ENCODE data around the gene CXCR3.
A peak's percentile ranks its signal among the peaks of the same experiment; 100 is the strongest.
"Not testable (repeated sequence)": the region's sequence is repeated elsewhere in the genome, so short reads cannot be mapped to it uniquely, and the experiment has no call there.

CXCR3 gene

DNA sequence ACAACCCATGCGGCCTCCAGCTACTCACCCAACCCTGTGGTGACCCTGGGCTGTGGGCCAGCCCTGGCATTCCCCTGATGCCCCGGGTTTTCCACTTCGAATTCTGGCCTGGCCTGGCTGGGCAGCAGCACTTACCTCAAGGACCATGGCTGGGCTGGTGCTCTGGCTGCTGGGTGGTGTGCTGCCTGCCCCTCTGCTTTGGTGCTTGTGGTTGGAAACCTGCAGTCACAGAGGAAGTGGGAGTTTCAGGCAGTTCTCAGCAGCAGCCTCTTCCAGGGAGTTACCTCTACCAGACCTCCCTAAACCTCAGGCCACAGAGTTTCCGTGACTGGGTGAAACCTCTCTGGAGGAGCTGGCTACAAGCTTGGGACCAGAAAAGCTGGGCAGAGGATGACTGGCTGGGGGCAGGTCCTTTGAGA is at the start of gene CXCR3:
Gene CXCR3, minus strand, starts transcription at position 209 of the 419 bp plus-strand sequence. Its CDS starts 62 bp downstream, at position 147.
- DNase-seq = no peak

DNA sequence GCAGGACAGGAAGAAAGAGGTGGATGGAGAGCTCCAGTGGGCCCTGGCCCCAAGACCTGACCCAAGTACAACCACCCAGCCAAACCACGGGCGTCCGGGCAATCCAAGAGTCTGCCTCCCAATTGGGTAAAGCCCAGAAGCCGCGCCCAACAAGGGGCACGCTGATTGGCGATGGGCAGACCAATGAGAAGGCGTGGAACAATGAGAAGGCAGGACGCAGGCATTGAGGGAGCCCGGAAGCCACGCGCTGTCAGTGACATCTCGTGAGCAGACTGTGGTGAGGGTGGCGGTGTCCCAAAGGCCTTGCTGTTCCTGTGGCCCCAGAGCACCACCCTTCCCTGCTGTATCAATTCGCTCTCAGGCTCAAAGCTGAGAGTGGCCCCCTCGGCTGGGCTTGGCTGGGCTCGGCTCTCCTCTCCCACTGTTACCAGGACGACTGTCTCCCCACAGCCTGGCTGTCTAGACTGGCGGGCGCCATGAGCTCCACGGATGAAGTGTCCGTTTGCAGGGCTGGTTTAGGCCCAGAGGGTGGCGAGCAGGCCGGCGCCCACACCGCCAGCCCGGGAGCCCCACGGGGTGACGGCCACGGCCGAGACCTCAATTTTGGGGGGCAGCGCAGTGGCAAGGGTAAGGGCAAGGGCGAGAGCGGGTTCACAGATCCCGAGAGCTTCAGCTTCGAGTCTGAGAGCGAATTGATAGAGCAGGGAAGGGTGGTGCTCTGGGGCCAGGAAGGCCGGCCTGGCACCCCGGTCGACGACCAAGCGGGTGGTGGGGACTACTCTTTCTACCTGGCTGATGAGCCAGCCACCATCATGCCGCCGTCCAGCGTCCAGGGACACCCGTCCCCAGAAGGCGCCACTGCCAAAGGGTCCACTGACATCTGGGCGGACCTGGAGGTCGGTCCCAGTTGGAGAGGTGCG is 49.3 kb upstream of the CXCR3 start, which contains the start of gene LOC101059915:
Gene LOC101059915, plus strand, starts transcription at position 219 of the 920 bp plus-strand sequence.
- DNase-seq = no peak

DNA sequence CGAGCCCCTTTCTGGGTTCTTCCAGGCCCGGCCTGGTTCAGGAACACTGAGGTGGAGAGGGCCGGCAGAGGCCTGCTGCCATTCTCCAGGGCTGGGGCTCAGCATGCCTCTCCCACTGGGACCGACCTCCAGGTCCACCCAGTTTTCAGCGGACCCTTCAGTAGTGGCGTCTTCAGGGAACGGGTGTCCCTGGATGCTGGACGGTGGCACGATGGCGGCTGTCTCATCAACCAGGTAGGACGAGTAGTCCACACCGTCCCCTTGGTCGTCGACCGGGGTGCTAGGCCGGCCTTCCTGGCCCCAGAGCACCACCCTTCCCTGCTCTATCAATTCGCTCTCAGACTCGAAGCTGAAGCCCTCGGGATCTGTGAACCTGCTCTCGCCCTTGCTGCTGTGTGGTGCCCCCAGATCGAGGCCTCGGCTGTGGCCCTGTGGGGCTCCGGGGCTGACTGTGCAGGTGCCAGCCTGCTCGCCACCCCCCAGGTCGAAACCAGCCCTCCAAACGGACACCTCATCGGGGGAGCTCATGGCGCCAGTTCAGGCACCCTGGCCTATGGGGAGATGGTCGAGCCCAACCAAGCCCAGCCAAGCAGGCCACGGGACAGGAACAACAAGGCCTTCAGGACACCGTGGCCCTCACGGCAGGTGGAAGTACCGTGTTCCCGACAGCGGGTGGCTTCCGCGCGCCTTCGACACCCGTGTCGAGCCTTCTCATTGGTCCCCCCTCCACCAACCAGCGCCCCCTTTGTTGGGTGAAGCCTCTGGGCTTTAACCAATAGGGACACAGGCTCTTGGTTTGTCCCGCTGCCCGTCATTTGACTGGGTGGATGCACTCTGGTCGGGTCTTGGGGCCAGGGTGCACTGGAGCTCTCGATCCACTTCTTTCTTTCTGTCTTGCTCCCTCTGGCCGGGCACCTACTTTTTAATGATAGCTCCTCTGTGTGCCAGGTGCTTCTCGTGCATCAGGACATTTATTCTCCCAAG is 48.2 kb upstream of the CXCR3 start:
- no peak for DNase-seq

DNA sequence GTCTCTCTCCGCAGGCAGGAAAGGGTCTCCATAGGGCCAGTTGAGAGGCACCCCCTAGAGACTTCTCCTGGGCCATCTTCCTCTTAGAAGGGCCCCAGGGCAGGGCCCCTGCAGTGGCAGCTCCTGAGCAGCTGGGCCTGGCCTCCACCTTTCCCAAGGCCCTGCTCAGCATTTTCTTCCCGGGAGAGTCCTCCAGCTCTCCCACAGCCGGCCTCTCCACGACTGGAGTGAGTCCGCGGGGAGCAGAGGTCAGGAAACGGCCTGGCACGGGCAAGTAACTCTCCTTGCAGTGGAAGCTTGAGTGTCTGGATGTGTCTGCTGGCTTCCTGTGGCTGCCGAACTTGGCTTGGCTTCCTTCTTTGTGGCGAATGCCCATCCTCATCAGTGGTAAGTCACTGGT is 47.4 kb upstream of the CXCR3 start:
- DNase-seq = no peak

DNA sequence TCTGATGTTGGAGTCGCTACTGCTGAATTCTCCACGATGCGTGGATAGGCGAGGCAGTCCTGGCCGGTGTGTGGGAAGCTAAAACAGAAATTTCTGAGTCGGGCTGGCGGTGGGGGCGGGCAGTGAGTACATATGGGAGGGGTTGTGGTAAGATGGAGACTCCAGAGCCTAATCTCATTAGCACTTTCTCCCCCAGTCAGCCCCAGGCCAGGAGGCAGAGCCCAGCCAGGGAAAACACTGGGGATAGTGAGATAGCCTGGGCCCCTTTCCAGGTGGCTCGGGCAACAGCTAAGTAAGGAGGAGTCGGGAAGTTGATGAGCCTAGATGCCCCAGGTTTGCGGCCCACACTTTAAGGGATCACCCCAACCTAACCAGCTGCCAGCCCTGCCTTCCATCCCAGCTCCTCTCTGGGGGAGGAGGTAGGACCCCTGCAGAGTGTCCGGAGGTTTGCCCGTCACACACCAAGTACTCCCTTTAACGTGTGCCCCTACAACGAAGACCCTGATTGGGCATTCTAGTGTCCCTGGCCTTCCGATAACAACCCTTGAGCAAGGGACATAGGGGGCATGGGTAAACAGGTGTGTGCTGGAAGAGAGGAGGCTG is 46.7 kb upstream of the CXCR3 start:
- no peak for DNase-seq

DNA sequence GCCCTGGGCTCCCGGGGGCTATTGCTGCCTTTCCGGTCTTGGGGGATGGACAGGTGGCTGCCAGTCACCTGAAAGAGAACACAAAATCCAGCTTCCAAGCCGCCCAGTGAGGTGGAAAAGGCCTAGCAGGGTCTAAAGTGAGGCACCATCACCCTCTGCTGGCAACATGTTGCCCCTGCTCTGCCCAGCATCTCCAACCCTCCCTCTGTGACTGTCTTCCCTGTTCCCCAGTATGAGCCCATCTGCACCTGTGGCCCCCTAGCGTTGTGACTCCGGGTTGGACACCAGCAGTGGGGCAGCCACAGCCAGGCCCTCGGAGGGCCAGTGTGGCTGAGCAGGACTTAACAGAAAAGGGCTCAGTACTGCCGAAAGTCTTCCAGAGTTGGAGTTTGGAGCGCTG is 45.9 kb upstream of the CXCR3 start:
- peak; percentile 26 for DNase-seq

DNA sequence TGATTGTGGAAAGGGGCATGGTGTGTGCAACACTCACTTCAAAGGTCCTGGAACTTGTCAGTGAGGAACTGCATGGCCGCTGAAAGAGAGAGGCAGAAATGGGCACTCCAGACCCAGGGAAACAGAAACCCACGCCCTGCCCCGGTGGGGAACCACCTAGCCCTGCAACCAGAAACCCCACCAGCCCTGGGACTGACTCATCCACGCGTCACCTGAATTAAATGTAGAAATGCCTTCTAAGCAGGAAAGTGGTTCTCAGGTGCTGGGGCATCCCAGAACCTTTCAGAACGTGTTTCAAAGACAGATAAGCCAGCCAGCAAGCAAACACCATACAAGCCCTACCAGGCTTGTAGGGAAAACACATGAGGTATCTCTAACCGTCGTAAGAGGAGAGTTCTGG is 44.9 kb upstream of the CXCR3 start:
- DNase-seq = not testable (repeated sequence)

DNA sequence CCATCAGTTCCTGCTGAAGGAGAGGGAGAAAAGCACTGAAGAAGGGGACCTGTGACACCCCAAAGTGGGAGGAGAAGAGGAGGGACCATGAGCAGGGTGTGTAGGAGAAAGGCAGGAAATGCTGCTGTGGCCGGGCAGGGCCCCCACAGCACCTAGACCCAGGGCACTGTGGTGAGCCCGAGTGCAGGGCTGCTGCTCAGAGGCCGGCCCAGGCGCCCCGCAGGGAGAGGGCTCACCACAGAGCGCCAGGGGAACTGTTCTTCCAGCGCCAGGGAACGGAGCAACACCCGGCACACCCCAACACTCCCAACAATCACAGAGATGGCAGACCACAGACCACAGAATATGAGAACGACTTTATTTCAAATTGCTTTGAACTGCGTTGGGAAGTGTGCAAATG is 44.3 kb upstream of the CXCR3 start:
- DNase-seq = not testable (repeated sequence)

DNA sequence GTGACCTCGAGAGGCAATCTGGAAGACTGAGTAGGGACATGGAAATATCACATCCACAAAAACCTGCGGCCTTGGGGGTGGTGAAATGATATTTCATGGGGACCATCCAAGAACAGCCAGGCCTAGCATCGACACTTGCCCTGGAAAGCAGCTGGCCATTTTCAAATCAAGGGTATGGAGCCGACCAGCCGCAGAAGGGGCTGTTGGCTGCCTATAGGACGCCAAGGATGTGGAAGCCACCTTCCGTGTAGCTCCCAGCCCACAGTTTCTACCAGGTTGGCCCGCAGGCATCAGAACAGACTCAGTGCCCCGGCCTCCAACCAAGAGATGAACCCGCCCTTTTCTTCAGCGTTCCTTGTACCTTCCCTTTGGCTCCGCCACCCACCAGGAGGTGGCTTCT is 43.6 kb upstream of the CXCR3 start:
- DNase-seq = no peak

DNA sequence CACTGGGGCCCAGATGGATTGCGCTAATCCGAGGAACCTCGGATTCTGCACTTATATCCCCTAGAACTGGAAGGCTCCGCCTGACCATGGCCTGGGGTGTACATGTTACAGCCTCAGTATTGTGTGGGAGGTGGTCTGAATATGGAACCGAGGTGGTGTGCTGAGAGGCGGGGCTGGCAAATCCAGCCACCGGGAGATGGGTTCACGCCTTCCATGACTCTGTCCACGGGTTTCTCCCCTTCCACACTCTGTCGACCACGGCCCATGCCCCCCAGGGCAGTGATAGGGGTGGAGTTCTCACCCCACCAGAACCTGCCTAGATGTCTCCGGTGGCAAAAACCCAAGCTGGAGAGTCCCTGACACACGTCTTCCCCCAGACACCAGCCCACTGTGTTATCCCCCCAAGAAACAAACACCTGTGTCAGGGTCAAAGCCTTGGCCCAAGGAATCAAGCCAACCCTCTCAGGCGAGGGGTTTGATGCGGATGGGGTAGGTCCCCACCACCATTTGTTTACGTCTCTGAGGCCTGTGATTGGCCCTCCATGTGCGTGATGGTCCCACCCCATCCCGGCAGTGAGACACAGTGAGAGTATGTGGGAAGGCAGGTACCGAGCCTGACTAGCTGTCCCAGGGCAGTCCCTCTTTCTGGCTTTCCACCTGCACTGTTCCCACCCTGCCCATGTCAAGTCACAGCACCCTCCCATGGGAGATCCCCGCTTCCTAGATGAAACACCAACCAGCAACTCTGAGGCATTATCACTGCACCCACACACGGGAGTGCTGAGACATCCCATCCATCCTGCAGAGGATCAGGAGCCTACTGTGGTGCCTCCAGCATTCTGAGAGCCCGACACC is 42.5 kb upstream of the CXCR3 start:
- DNase-seq = no peak

DNA sequence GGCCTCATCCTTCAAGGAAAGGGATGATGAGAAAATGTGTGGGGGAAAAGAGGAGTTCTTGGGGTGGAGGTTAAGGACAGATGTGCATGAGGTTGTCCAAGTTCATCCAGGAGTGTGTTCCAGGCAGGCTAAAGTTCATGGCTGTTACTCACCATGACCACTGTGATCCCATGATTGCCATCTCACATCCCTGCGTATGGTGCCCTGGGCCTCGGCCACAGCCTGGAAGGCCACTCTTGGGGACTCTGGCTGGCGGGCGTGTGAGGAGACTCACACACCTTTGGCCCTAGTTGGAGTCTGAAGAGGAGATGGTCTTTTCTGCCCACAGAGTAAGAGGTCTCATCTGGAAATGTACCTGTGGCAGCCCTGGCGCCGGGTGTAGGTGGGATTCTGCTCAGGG is 41.6 kb upstream of the CXCR3 start:
- DNase-seq = no peak

DNA sequence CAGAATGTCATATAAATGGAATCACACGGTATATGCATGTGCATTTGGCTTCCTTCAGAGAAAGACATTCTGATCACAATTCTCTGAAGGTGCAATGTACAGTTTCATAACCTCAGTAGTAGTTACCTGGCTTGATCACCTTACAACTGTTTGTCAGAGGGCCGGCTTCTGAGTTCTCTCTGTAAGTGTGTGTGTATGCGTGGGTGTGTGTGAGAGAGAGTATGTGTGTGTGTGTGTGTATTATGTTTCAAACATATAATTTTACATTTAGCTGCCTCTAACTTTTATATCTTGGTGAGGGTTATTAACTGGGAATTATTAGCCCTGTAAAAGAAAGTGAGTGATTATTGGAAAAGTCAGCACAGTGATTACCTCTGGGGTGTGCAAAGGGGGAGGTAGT is 41.0 kb upstream of the CXCR3 start:
- DNase-seq = no peak

DNA sequence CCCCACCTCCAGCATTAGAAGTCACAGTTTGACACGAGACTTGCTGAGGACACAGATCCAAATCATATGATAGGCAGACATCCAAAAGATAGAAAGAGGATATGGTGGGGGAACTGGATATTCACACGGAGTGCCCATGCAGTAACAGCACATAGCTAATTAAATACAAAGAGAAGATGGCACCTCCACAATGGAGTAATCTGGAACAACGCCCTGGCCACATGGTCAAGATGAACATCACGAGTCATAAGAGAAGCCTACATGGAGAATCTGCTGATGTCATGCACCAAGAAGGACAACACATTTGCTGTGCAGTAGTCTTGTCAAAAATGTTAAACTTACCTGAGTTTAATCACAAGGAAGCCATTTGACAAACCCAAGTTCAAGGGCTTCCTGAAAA is 39.0 kb upstream of the CXCR3 start:
- DNase-seq = no peak

DNA sequence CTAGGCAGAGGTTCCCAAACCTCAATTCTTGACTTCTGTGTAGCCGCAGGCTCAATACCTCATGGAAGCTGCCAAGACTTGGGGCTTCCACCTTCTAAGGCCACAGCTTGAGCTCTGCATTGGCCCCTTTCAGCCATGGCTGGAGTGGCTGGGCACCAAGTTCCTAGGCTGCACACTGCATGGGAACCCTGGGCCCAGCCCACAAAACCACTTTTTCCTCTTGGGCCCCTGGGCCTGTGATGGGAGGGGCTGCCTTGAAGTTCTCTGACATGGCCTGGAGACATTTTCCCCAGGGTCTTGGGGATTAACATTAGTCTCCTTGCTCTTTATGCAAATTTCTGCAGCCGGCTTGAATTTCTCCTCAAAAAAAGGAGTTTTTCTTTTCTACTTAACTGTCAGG is 35.0 kb upstream of the CXCR3 start:
- DNase-seq = no peak

DNA sequence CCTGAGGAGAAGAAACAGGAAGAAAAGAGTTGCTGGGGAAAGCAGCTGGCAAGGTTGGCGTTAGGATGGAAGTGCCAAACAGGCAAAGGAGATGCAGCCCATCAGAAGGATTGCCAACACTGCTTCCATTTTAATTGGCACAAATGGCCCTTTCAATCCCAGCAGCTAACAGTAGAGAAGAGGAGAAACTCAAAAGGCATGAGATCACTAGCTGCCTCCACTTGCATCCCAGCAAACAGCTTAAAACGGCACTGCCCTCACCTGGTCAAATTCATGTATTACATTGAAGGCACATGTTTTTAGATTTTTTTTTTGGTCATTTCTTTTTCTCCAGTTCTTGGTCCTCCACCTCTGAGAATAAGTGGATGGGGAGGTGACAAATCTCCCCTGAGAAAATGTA is 34.1 kb upstream of the CXCR3 start:
- DNase-seq = peak; percentile 24

DNA sequence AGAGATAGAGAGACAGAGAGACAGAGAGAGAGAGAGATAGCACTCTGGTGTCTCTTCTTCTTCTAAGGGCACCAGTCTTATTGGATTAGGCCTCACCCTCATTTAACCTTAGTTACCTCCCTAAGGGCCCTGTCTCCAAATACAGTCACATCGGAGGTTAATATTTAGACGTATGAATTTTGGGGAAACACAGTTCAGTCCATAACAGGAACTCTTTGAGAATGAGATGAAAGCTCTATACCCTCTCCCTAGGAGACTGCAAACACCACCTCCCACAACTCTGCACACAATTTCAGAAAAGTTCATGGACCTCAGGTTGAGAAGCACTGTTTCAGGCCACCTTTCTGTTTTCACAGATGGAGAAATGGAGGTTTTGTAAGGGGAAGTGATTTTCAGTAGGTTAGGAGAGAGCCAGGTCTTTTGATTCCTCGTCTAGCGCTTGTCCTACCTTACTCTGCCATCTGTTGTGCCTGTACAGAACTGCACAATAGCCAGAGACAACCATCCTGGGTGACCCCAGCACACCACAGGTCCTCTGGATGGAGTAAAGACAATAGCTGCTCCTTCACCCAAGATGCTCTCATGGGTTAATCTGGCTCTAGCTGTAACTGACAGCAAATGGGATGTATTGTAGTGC is 32.1 kb upstream of the CXCR3 start:
- no peak for DNase-seq

DNA sequence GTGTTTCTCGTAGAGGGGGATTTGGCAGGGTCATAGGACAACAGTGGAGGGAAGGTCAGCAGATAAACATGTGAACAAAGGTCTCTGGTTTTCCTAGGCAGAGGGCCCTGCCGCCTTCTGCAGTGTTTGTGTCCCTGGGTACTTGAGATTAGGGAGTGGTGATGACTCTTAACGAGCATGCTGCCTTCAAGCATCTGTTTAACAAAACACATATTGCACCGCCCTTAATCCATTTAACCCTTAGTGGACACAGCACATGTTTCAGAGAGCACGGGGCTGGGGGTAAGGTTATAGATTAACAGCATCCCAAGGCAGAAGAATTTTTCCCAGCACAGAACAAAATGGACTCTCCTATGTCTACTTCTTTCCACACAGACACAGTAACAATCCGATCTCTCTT is 26.1 kb upstream of the CXCR3 start:
- DNase-seq = not testable (repeated sequence)

DNA sequence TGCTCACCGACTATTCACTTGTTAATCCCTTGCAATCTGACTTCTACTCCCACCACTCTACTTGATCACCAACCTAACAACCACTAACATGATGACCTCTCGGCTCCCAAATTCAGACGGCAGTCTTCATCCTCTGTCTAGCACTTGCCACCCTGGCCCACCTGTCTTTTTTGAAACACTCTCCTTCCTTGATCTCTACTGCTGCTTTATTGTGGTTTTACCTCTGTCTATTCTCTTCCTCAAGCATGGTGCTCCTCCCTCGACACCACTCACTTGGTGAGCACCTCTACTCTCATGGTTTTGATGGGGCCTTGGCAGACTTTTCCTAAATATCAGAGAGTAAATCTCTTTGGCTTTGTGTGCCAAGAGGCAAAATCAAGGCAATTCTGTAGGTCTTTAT is 21.7 kb upstream of the CXCR3 start:
- no peak for DNase-seq

DNA sequence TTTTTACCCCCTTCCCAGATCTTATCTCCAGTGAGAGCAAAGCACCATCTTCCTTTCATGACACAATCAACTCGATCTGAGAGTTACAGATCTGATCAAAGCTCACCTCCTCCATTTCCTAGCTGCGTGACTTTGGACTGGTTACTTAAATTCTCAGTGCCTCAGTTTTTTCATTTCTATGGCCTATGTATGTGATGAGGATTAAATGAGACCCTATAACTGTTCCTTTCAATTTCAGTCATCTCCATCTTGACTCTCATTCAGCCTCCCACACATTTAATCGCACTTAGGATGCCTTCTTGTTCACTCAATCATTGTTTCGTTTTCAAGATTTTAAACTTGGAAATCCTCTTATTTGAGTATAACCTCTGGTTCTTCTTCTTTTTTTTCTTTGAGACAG is 20.1 kb upstream of the CXCR3 start:
- no peak for DNase-seq

DNA sequence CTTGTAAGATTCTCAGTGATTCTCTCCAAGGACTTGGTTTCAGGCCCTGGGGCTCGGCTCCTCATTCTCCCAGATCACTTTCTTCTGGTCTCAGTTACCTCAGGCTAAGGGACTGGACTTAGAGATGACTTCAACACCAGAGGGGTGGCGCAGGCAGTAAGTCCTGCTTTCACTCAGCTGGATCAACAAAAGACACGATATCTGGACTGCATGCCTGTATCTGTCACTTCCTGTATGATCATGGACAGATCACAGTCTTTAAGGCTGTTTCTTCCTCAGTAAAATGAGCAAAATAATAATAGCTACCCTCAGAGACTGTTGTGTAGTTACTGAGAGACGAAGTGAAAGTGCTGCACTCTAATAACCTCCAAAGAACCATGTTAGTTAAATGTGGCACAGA is 19.5 kb upstream of the CXCR3 start:
- no peak for DNase-seq

DNA sequence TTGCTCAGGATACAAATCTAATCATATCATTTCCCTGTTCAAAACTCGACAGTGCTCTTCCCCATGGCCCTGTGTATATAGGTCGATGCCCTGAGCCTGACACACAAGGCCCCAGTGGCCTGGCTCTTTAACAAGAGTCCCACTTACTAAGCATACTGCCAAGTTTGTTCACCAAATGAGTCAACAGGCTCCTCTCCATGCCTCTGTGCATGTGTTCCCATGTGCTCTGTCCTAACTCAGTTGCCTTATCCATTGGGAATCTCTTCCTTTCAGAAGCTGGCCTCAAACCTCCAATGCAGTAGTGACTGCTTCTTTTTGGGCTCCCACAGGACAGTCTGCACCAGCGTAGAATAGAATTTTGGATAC is 18.9 kb upstream of the CXCR3 start:
- no peak for DNase-seq

All from NCI-H2171 treated with DMSO at 0.1 percent for 48 hours (cell line).